C4-2B (cell line): ENCODE data around the gene DBH.
"Not testable (repeated sequence)": the region's sequence is repeated elsewhere in the genome, so short reads cannot be mapped to it uniquely, and the experiment has no call there.

ENCODE experiments used
- ZFX ChIP-seq: fragments of 450-650 bp; IDR thresholded peaks from 2 replicates; pipeline ENCODE4 v1.6.1; 2017
- TF ChIP-seq, protein P1 (sequence below): fragments of 450-650 bp; conservative IDR thresholded peaks from 2 replicates; pipeline ENCODE4 v1.5.1; 2017; ENCODE audit warnings: mild to moderate bottlenecking

DNA sequence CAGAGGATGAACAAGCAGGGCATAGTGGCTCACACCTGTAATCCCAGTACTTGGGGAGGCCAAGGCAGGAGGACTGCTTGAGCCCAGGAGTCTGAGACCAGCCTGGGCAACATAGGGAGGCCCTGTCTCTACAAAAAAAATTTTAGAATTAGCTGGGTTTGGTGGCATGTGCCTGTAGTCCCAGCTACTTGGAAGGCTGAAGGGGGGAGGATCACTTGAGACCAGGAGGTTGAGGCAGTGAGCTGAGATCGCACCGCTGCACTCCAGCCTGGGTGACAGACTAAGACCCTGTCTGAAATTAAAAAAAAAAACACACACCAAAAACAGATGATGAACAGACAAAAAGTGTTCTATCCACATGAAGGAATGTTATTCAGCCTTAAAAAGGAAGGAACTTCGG lies 39.6 kb downstream of the DBH start:
- TF ChIP-seq, protein P1, sequence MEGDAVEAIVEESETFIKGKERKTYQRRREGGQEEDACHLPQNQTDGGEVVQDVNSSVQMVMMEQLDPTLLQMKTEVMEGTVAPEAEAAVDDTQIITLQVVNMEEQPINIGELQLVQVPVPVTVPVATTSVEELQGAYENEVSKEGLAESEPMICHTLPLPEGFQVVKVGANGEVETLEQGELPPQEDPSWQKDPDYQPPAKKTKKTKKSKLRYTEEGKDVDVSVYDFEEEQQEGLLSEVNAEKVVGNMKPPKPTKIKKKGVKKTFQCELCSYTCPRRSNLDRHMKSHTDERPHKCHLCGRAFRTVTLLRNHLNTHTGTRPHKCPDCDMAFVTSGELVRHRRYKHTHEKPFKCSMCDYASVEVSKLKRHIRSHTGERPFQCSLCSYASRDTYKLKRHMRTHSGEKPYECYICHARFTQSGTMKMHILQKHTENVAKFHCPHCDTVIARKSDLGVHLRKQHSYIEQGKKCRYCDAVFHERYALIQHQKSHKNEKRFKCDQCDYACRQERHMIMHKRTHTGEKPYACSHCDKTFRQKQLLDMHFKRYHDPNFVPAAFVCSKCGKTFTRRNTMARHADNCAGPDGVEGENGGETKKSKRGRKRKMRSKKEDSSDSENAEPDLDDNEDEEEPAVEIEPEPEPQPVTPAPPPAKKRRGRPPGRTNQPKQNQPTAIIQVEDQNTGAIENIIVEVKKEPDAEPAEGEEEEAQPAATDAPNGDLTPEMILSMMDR, result not testable (repeated sequence)
- not testable (repeated sequence) for TF ChIP-seq ZFX
